IPS-20b (cell line): ENCODE measurements around the gene FMN1.

Experiments used
- H3K27ac ChIP-seq: one replicate; pipeline ENCODE4 v1.5.1; 2013; ENCODE audit warnings: low read length
- H3K27me3 ChIP-seq: 2 replicates; pipeline ENCODE4 v1.6.1; 2013; ENCODE audit warnings: mild to moderate bottlenecking, low read length, inconsistent platforms; ENCODE audit not compliant: insufficient read depth
- H3K36me3 ChIP-seq: 2 replicates; pipeline ENCODE4 v1.6.1; 2013; ENCODE audit warnings: low read depth, mild to moderate bottlenecking, inconsistent platforms, low read length, moderate library complexity; ENCODE audit not compliant: insufficient read depth
- H3K4me1 ChIP-seq: 2 replicates; pipeline ENCODE4 v1.6.1; 2013; ENCODE audit warnings: mild to moderate bottlenecking, control low read depth, inconsistent platforms, low read length, moderate library complexity; ENCODE audit not compliant: insufficient read depth
- H3K4me3 ChIP-seq: 2 replicates; pipeline ENCODE4 v1.5.1; 2013; ENCODE audit warnings: mild to moderate bottlenecking, low read length, inconsistent platforms
- H3K9ac ChIP-seq: 2 replicates; pipeline ENCODE4 v1.6.1; 2013; ENCODE audit warnings: low read depth, mild to moderate bottlenecking, inconsistent platforms, low read length, moderate library complexity
- H3K9me3 ChIP-seq: 2 replicates; pipeline ENCODE4 v1.6.1; 2013; ENCODE audit warnings: mild to moderate bottlenecking, low read depth, low read length, inconsistent platforms; ENCODE audit not compliant: insufficient read depth

FMN1 gene

GRCh38 chr15:33098094-33099058 lies 96.1 kb downstream of the FMN1 start:
- no peaks in the 10 kb centered on the region for H3K27me3 ChIP-seq
- no peak overlapping the region for H3K9ac ChIP-seq
- H3K36me3 ChIP-seq: no peaks in the 10 kb centered on the region
- H3K9me3 ChIP-seq: no peaks in the 10 kb centered on the region
- no peaks in the 10 kb centered on the region for H3K4me1 ChIP-seq
- no peak overlapping the region for H3K27ac ChIP-seq
- no peak overlapping the region for H3K4me3 ChIP-seq

- no peaks in the 10 kb centered on the region for H3K27me3 ChIP-seq
- no peaks in the 10 kb centered on the region for H3K36me3 ChIP-seq
- H3K4me3 ChIP-seq: no peak overlapping the region
- H3K27ac ChIP-seq: no peak overlapping the region
- H3K4me1 ChIP-seq: no peaks in the 10 kb centered on the region
- no peak overlapping the region for H3K9ac ChIP-seq
- no peaks in the 10 kb centered on the region for H3K9me3 ChIP-seq
These were observed 98.4 kb downstream of the FMN1 start for GRCh38 chr15:33096134-33096533.

GRCh38 chr15:33095641-33096040 lies 98.9 kb downstream of the FMN1 start:
- no peaks in the 10 kb centered on the region for H3K27me3 ChIP-seq
- H3K9ac ChIP-seq: no peak overlapping the region
- no peak overlapping the region for H3K4me3 ChIP-seq
- no peak overlapping the region for H3K27ac ChIP-seq
- no peaks in the 10 kb centered on the region for H3K36me3 ChIP-seq
- H3K4me1 ChIP-seq: no peaks in the 10 kb centered on the region
- H3K9me3 ChIP-seq: no peaks in the 10 kb centered on the region

- H3K27me3 ChIP-seq: no peaks in the 10 kb centered on the region
- H3K4me1 ChIP-seq: no peaks in the 10 kb centered on the region
- H3K27ac ChIP-seq: no peak overlapping the region
- no peaks in the 10 kb centered on the region for H3K9me3 ChIP-seq
- H3K36me3 ChIP-seq: no peaks in the 10 kb centered on the region
- no peak overlapping the region for H3K9ac ChIP-seq
- H3K4me3 ChIP-seq: no peak overlapping the region
These were observed 100.2 kb downstream of the FMN1 start for GRCh38 chr15:33094336-33094735.

GRCh38 chr15:33093222-33093621 lies 101.3 kb downstream of the FMN1 start:
- Histone ChIP-seq H3K27ac (no peak overlapping the region), H3K9ac (no peak overlapping the region), H3K9me3 (no peaks in the 10 kb centered on the region), H3K4me1 (no peaks in the 10 kb centered on the region), H3K36me3 (no peaks in the 10 kb centered on the region), H3K27me3 (no peaks in the 10 kb centered on the region), H3K4me3 (no peak overlapping the region)

GRCh38 chr15:33091983-33092693 lies 102.4 kb downstream of the FMN1 start:
- no peak overlapping the region for H3K4me3 ChIP-seq

GRCh38 chr15:33089878-33090757 lies 104.4 kb downstream of the FMN1 start:
- H3K9ac ChIP-seq: no peak overlapping the region
- H3K36me3 ChIP-seq: no peaks in the 10 kb centered on the region
- H3K9me3 ChIP-seq: no peaks in the 10 kb centered on the region
- no peak overlapping the region for H3K27ac ChIP-seq
- H3K4me3 ChIP-seq: no peak overlapping the region
- no peaks in the 10 kb centered on the region for H3K27me3 ChIP-seq
- H3K4me1 ChIP-seq: no peaks in the 10 kb centered on the region

More at GRCh38 chr15:33091983-33092693, 102.4 kb downstream of the FMN1 start:
- H3K4me1 ChIP-seq: no peaks in the 10 kb centered on the region
- no peaks in the 10 kb centered on the region for H3K9me3 ChIP-seq
- H3K27ac ChIP-seq: no peak overlapping the region
- no peaks in the 10 kb centered on the region for H3K27me3 ChIP-seq
- H3K36me3 ChIP-seq: no peaks in the 10 kb centered on the region
- no peak overlapping the region for H3K9ac ChIP-seq

GRCh38 chr15:33089165-33089877 lies 105.2 kb downstream of the FMN1 start:
- no peak overlapping the region for H3K9ac ChIP-seq
- H3K36me3 ChIP-seq: no peaks in the 10 kb centered on the region
- no peaks in the 10 kb centered on the region for H3K27me3 ChIP-seq
- H3K9me3 ChIP-seq: no peaks in the 10 kb centered on the region
- no peak overlapping the region for H3K4me3 ChIP-seq
- no peak overlapping the region for H3K27ac ChIP-seq
- H3K4me1 ChIP-seq: peaks cover 1% of the 10 kb centered on the region; the same call in 1 of the 2 replicates

- no peak overlapping the region for H3K27ac ChIP-seq
- H3K27me3 ChIP-seq: no peaks in the 10 kb centered on the region
These were observed 107.9 kb downstream of the FMN1 start for GRCh38 chr15:33086500-33087121.

GRCh38 chr15:33084661-33085060 lies 109.9 kb downstream of the FMN1 start:
- Histone ChIP-seq H3K27ac (no peak overlapping the region), H3K4me1 (peaks cover 20% of the 10 kb centered on the region), H3K4me3 (no peak overlapping the region), H3K9ac (no peak overlapping the region), H3K27me3 (no peaks in the 10 kb centered on the region), H3K36me3 (no peaks in the 10 kb centered on the region), H3K9me3 (no peaks in the 10 kb centered on the region)

More at GRCh38 chr15:33086500-33087121, 107.9 kb downstream of the FMN1 start:
- Histone ChIP-seq H3K4me3 (no peak overlapping the region), H3K4me1 (peaks cover 20% of the 10 kb centered on the region), H3K9ac (no peak overlapping the region), H3K9me3 (no peaks in the 10 kb centered on the region), H3K36me3 (no peaks in the 10 kb centered on the region)
